Lower leg skin (tissue), 4 donors: ENCODE results near the gene SIRT2. TPM values are rescaled to one million over a fixed set of nuclear protein-coding genes. Genes with fewer than 3 reads are reported as not detected.

Experiments
- DNase-seq, 2 donors: peaks; one replicate each; pipeline ENCODE4 v3.0.0-alpha.2; 2019; ENCODE audit warnings: low spot score in 2 of 2
- H3K4me3 ChIP-seq: fragments of 200-600 bp; sonication (generic); 2 replicates; pipeline ENCODE4 v1.5.1; 2017; ENCODE audit warnings: mild to moderate bottlenecking, low read depth; ENCODE audit not compliant: poor library complexity, severe bottlenecking
- CTCF ChIP-seq, 3 donors: fragments of 450-650 bp; IDR thresholded peaks; one replicate each; pipeline ENCODE4 v1.5.1; 2016; ENCODE audit warnings: antibody characterized with exemption in 3 of 3, mild to moderate bottlenecking in 3 of 3, moderate library complexity in 2 of 3
- POLR2A ChIP-seq, 2 donors: fragments of 450-650 bp; IDR thresholded peaks; one replicate each; pipeline ENCODE4 v1.6.1; 2016 to 2017; ENCODE audit warnings: antibody characterized with exemption in 2 of 2, mild to moderate bottlenecking in 1 of 2, moderate library complexity in 1 of 2
- WGBS, 2 donors: methylation state at CpG; one replicate each; pipeline ENCODE4 v1.1.5; 2018; 5-methylcytosine and 5-hydroxymethylcytosine counted together
- intact Hi-C: fragments of 100-400 bp; cut with DNase I; formaldehyde crosslinking; loops from one replicate; pipeline ENCODE4 v1.15.0; 2023; ENCODE audit warnings: low total_unique reads
- total RNA-seq, 4 donors: library from RNA; depleted of rRNA; stranded (reverse); fragments of >200 nt; gene quantifications; one replicate each; pipeline ENCODE4 v1.1.0, GENCODE V29; 2016

Gene SIRT2
- total RNA-seq, result 100 to 1,000 TPM in 2 of 4 donors, 10 to 100 TPM in 2; 84.6 to 119 (median 101) TPM

GRCh38 chr19:38899447-38900201 lies at the start of gene SIRT2, which contains the start of gene NFKBIB:
SIRT2 (minus strand) TSS chr19:38899618; CDS start chr19:38899521, 97 bp downstream.
NFKBIB (plus strand) TSS chr19:38899969; CDS start chr19:38900033, 64 bp downstream.
- TF ChIP-seq POLR2A (IDR thresholded peaks at IDR 0.05), result peak in 1 of 2 donors; percentile 52
- no peak for TF ChIP-seq CTCF (IDR thresholded peaks at IDR 0.05)
- peak; percentile 100 for DNase-seq
- peak within 1 kb of the TSS; percentile 62 for H3K4me3 ChIP-seq
- intact Hi-C loops, result loop anchor here (5.0 kb wide), 1 partner anchor 923 kb away; no protein-coding TSS in a partner anchor
- WGBS, 2 donors, result 0% methylated on average over 35 to 47 of the region's 64 CpGs

GRCh38 chr19:38946229-38947010 lies 47.0 kb upstream of the SIRT2 start:
- TF ChIP-seq POLR2A (IDR thresholded peaks at IDR 0.05), result no peak
- TF ChIP-seq CTCF (IDR thresholded peaks at IDR 0.05), result no peak
- 85 to 87% methylated on average over 11 of the region's 11 CpGs for WGBS, 2 donors
- intact Hi-C loops, result no loop called here
- no peak overlapping the region for H3K4me3 ChIP-seq
- DNase-seq, result no peak

GRCh38 chr19:38945562-38946228 lies 46.3 kb upstream of the SIRT2 start:
- intact Hi-C loops, result no loop called here
- TF ChIP-seq POLR2A (IDR thresholded peaks at IDR 0.05), result no peak
- no peak for TF ChIP-seq CTCF (IDR thresholded peaks at IDR 0.05)
- no peak overlapping the region for H3K4me3 ChIP-seq
- DNase-seq, result no peak
- 85 to 94% methylated on average over 3 of the region's 3 CpGs for WGBS, 2 donors

GRCh38 chr19:38944981-38945506 lies 45.6 kb upstream of the SIRT2 start:
- no peak for DNase-seq
- intact Hi-C loops, result no loop called here
- no peak overlapping the region for H3K4me3 ChIP-seq
- no peak for TF ChIP-seq CTCF (IDR thresholded peaks at IDR 0.05)
- TF ChIP-seq POLR2A (IDR thresholded peaks at IDR 0.05), result no peak
- WGBS, 2 donors, result 91 to 95% methylated on average over 11 of the region's 12 CpGs

GRCh38 chr19:38942471-38943181 lies 43.2 kb upstream of the SIRT2 start:
- intact Hi-C loops, result no loop called here
- WGBS, 2 donors, result 83 to 85% methylated on average over 18 to 20 of the region's 20 CpGs
- no peak for DNase-seq
- no peak for TF ChIP-seq POLR2A (IDR thresholded peaks at IDR 0.05)
- TF ChIP-seq CTCF (IDR thresholded peaks at IDR 0.05), result no peak
- H3K4me3 ChIP-seq, result no peak overlapping the region
